ENCODE results near the gene ASGR1.

- no peak for TF ChIP-seq CTCF (IDR thresholded peaks at IDR 0.05)
- no peak for TF ChIP-seq EZH2 (IDR thresholded peaks at IDR 0.05; ENCODE audit: borderline replicate concordance, insufficient read depth, low read depth, low read length, poor library complexity, severe bottlenecking)
Observed at GRCh38 chr17:7217113-7217987, 38.2 kb upstream of the ASGR1 start.
